OCI-LY1 (cell line): ENCODE measurements around the gene PIGU.
A peak's percentile ranks its signal among the peaks of the same experiment; 100 is the strongest.

Source experiments
- H2AFZ ChIP-seq: fragments of 200-600 bp; sonication (generic), shearing (Covaris generic); 2 replicates; pipeline ENCODE4 v1.6.0; 2014; ENCODE audit warnings: antibody characterized with exemption, mild to moderate bottlenecking, low read length
- H3F3A ChIP-seq: fragments of 200-600 bp; sonication (generic), shearing (Covaris generic); 2 replicates; pipeline ENCODE4 v1.6.0; 2014; ENCODE audit warnings: mild to moderate bottlenecking, antibody characterized with exemption, low read length, moderate library complexity; ENCODE audit not compliant: insufficient read depth
- H3K27ac ChIP-seq: fragments of 200-600 bp; sonication (generic); 2 replicates; pipeline ENCODE4 v1.5.1; 2014; ENCODE audit warnings: low read length, mixed run types, mild to moderate bottlenecking, low read depth; ENCODE audit not compliant: poor library complexity, severe bottlenecking
- H3K27me3 ChIP-seq: fragments of 200-600 bp; sonication (generic); 2 replicates; pipeline ENCODE4 v1.6.0; 2014; ENCODE audit warnings: antibody characterized with exemption, mild to moderate bottlenecking, low read length, moderate library complexity; ENCODE audit not compliant: insufficient read depth
- H3K36me3 ChIP-seq: fragments of 200-600 bp; sonication (generic); 2 replicates; pipeline ENCODE4 v1.6.1; 2014; ENCODE audit warnings: mild to moderate bottlenecking, antibody characterized with exemption, low read length, moderate library complexity, mixed read lengths; ENCODE audit not compliant: insufficient read depth
- H3K4me1 ChIP-seq: fragments of 200-600 bp; sonication (generic); 2 replicates; pipeline ENCODE4 v1.5.1; 2014; ENCODE audit warnings: mild to moderate bottlenecking, low read length, moderate library complexity; ENCODE audit not compliant: insufficient read depth, severe bottlenecking
- H3K4me2 ChIP-seq: fragments of 200-600 bp; sonication (generic), shearing (Covaris generic); 2 replicates; pipeline ENCODE4 v1.6.1; 2014; ENCODE audit warnings: low read length
- H3K4me3 ChIP-seq: fragments of 200-600 bp; sonication (generic); 2 replicates; pipeline ENCODE4 v1.5.1; 2014; ENCODE audit warnings: low read length, low read depth, mild to moderate bottlenecking, mixed read lengths; ENCODE audit not compliant: poor library complexity, severe bottlenecking
- H3K79me2 ChIP-seq: fragments of 200-600 bp; shearing (Covaris generic); 2 replicates; pipeline ENCODE4 v1.6.1; 2016; ENCODE audit warnings: mixed run types, low read length, mixed read lengths; ENCODE audit not compliant: insufficient read depth
- H3K9ac ChIP-seq: fragments of 200-600 bp; sonication (generic), shearing (Covaris generic); 2 replicates; pipeline ENCODE4 v1.6.1; 2014; ENCODE audit warnings: mild to moderate bottlenecking, low read length, mixed read lengths
- H3K9me2 ChIP-seq: fragments of 200-600 bp; sonication (generic), shearing (Covaris generic); 2 replicates; pipeline ENCODE4 v1.6.1; 2014; ENCODE audit warnings: low read depth, mild to moderate bottlenecking, low read length, mixed read lengths
- H3K9me3 ChIP-seq: fragments of 200-600 bp; shearing (Covaris generic); 2 replicates; pipeline ENCODE4 v1.6.1; 2014; ENCODE audit warnings: low read length, mixed read lengths
- H4K20me1 ChIP-seq: fragments of 200-600 bp; sonication (generic), shearing (Covaris generic); 2 replicates; pipeline ENCODE4 v1.6.0; 2016; ENCODE audit warnings: mild to moderate bottlenecking, low read length; ENCODE audit not compliant: insufficient read depth
- EZH2 ChIP-seq: fragments of 200-600 bp; sonication (generic), shearing (Covaris generic); IDR thresholded peaks from 2 replicates; pipeline ENCODE4 v1.8.0; 2017; ENCODE audit warnings: borderline replicate concordance, mixed run types, mild to moderate bottlenecking, antibody characterized with exemption, low read length, moderate library complexity, mixed read lengths
- TF ChIP-seq, protein P1 (sequence below): fragments of 200-600 bp; sonication (generic), shearing (Covaris generic); IDR thresholded peaks from 2 replicates; pipeline ENCODE4 v1.5.1; 2017; ENCODE audit warnings: mild to moderate bottlenecking, antibody characterized with exemption, low read length, moderate library complexity, mixed read lengths

Gene PIGU

DNA sequence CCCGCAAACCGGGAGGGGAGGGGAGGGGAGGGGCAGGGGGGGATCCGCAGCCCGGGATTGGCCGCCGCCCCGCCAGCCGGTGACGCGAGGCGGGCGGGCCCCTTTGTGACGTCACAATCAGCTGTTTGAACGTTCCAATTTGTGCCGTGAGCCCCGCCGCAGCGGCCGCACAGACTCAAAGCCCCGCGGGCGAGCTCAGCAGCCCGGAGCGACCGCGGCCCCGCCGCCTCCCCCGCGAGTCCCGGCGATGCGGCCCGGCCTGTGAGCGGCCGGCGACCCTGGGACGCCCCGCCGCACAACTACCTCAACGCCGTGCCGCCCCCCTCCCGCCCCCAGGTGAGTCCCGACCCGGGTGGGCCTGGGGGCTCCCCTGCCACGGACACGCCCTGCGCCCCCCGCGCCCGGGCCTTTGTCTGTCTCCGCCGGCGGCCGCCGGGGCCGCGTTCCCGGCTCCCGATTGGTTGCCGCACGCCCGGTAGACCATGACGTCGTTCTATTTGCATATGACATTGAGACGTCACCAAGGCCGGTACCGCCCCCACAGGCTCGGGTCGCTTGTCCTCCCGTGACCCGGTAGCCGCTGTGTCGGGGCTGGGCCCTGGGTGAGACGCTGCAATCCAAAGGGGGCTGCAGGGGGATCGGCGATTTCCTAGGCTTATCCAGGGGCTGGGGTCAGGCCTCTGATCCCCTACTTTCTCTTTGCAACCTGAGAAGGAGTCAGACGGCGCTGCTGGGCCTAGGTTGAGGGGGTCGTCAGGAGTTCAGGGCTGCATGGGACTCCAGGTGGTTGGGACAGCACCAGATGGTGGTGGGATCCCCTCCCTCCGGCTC is 27.5 kb upstream of the PIGU start, which contains the start of gene TP53INP2:
Gene TP53INP2, plus strand, starts transcription at position 168 of the 831 bp plus-strand sequence. CDS start 4,396 bp downstream, outside the sequence.
- no peaks in the 10 kb centered on the region for H3F3A ChIP-seq
- peak within 1 kb of the TSS; percentile 92 for H3K4me2 ChIP-seq
- H3K79me2 ChIP-seq, result no peaks in the 10 kb centered on the region
- H3K4me3 ChIP-seq, result peak within 1 kb of the TSS; percentile 80
- H2AFZ ChIP-seq, result peak within 1 kb of the TSS; percentile 75; the same call in 1 of the 2 replicates
- H3K36me3 ChIP-seq, result no peaks in the 10 kb centered on the region
- H4K20me1 ChIP-seq, result no peaks in the 10 kb centered on the region
- peak within 1 kb of the TSS; percentile 74 for H3K9ac ChIP-seq
- H3K4me1 ChIP-seq, result peaks cover 22% of the 10 kb centered on the region
- no peaks in the 10 kb centered on the region for H3K9me2 ChIP-seq
- TF ChIP-seq, protein P1, sequence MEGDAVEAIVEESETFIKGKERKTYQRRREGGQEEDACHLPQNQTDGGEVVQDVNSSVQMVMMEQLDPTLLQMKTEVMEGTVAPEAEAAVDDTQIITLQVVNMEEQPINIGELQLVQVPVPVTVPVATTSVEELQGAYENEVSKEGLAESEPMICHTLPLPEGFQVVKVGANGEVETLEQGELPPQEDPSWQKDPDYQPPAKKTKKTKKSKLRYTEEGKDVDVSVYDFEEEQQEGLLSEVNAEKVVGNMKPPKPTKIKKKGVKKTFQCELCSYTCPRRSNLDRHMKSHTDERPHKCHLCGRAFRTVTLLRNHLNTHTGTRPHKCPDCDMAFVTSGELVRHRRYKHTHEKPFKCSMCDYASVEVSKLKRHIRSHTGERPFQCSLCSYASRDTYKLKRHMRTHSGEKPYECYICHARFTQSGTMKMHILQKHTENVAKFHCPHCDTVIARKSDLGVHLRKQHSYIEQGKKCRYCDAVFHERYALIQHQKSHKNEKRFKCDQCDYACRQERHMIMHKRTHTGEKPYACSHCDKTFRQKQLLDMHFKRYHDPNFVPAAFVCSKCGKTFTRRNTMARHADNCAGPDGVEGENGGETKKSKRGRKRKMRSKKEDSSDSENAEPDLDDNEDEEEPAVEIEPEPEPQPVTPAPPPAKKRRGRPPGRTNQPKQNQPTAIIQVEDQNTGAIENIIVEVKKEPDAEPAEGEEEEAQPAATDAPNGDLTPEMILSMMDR, result no peak
- no peak for TF ChIP-seq EZH2
- peak within 1 kb of the TSS; percentile 62 for H3K27ac ChIP-seq
- H3K27me3 ChIP-seq, result no peaks in the 10 kb centered on the region
- H3K9me3 ChIP-seq, result no peaks in the 10 kb centered on the region

DNA sequence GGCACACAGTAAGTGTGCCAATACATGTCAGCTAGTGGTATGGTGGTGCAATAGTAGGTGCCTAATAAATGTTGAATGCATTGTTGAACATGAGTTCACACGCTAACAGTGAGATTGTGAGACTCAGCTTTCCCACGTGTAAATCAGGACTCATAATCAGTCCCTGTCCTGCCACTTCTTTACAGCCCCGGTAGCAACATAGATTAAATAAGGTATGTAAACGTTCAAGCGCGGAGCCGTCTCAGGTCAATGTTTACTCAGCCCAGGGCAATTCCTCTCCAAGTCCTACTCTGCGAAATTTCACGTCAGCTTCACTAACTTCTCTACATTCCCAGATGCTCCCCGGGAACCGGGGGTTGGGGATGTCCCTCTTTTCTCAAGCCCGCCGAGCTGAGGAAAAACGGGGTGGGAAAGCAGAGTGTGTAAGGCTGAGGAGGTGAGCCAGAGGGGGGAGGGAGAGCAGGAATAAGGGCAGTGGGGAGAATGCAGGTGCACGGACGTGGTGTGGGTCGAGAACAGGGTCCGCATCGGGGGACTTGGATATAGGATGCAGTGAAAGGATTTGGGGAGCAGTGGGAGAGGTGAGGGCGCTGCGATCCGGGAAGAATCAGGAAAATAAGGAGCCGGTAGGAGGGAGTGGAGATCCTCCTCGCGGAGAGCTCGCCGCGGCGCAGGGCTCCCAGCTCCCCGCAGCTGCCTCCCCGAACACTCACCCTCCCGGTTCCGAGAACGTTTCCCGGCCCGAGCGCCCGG is 26.7 kb upstream of the PIGU start:
- H3K27ac ChIP-seq, result no peak overlapping the region

DNA sequence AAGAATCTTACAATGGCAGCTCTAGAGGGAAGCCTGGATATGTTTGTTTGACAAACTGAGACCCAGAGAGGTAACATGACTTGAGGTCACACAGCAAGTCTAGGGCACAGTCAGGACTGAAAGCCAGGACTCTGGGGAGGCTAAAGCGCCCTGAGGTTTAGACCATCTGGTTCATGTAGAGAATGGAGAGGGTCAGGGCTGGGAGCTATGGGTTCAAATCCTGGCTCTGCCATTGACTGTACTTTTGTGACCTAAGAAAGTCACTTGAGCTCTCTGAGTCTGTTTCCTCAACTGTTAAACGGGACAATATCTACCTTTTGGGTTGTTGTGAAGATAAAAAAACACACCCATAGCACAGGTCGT is 26.1 kb upstream of the PIGU start:
- no peaks in the 10 kb centered on the region for H3K79me2 ChIP-seq
- no peaks in the 10 kb centered on the region for H3K36me3 ChIP-seq
- H3F3A ChIP-seq, result no peaks in the 10 kb centered on the region
- H2AFZ ChIP-seq, result no peak overlapping the region
- peak overlapping the region; percentile 92; the same call in 1 of the 2 replicates for H3K4me2 ChIP-seq
- H3K9me3 ChIP-seq, result no peaks in the 10 kb centered on the region
- TF ChIP-seq EZH2, result no peak
- TF ChIP-seq, protein P1, result no peak
- no peaks in the 10 kb centered on the region for H3K27me3 ChIP-seq
- no peak overlapping the region for H3K9ac ChIP-seq
- peaks cover 18% of the 10 kb centered on the region for H3K4me1 ChIP-seq
- H4K20me1 ChIP-seq, result no peaks in the 10 kb centered on the region
- peak overlapping the region; percentile 80 for H3K4me3 ChIP-seq
- no peaks in the 10 kb centered on the region for H3K9me2 ChIP-seq
- H3K27ac ChIP-seq, result no peak overlapping the region

More for the DNA sequence above, 26.7 kb upstream of the PIGU start:
- Histone ChIP-seq H3K9ac (peak overlapping the region; percentile 74), H3K4me2 (peak overlapping the region; percentile 92), H3K27me3 (no peaks in the 10 kb centered on the region), H3K4me3 (peak overlapping the region; percentile 80), H3K36me3 (no peaks in the 10 kb centered on the region), H3K79me2 (no peaks in the 10 kb centered on the region), H3K9me2 (no peaks in the 10 kb centered on the region), H3K4me1 (peaks cover 19% of the 10 kb centered on the region), H4K20me1 (no peaks in the 10 kb centered on the region), H2AFZ (peak overlapping the region; percentile 62; the same call in 1 of the 2 replicates), H3K9me3 (no peaks in the 10 kb centered on the region), H3F3A (no peaks in the 10 kb centered on the region)
- TF ChIP-seq, protein P1, result no peak
- no peak for TF ChIP-seq EZH2
